Smooth muscle cell (in vitro differentiated cells): Measurements from ENCODE around the gene MMD. TPM values are rescaled to one million over a fixed set of nuclear protein-coding genes. Genes with fewer than 3 reads are reported as not detected.
A peak's percentile ranks its signal among the peaks of the same experiment; 100 is the strongest.
"Not testable (repeated sequence)": the region's sequence is repeated elsewhere in the genome, so short reads cannot be mapped to it uniquely, and the experiment has no call there.

Source experiments
- DNase-seq: peaks from one replicate; lab custom pipeline; 2025; ENCODE audit not compliant: unreplicated experiment; lab: John Stamatoyannopoulos, UW
- H2AFZ ChIP-seq: fragments of 200-600 bp; sonication (generic); 2 replicates; pipeline ENCODE4 v1.6.0; 2016; ENCODE audit warnings: antibody characterized with exemption, low read depth, mild to moderate bottlenecking
- H3F3A ChIP-seq: fragments of 200-600 bp; sonication (generic); 2 replicates; pipeline ENCODE4 v1.6.0; 2017; ENCODE audit warnings: antibody characterized with exemption, low read depth
- H3K27ac ChIP-seq: fragments of 200-600 bp; sonication (generic); 2 replicates; pipeline ENCODE4 v1.5.1; 2016; ENCODE audit warnings: low read depth, mild to moderate bottlenecking
- H3K27me3 ChIP-seq: fragments of 200-600 bp; sonication (generic); 2 replicates; pipeline ENCODE4 v1.6.1; 2016; ENCODE audit warnings: low read depth, mild to moderate bottlenecking
- H3K36me3 ChIP-seq: fragments of 200-600 bp; sonication (generic); 2 replicates; pipeline ENCODE4 v1.5.1; 2016; ENCODE audit warnings: low read depth
- H3K4me1 ChIP-seq: fragments of 200-600 bp; sonication (generic); 2 replicates; pipeline ENCODE4 v1.5.1; 2016; ENCODE audit warnings: low read depth
- H3K4me2 ChIP-seq: fragments of 200-600 bp; sonication (generic); 2 replicates; pipeline ENCODE4 v1.6.0; 2016; ENCODE audit warnings: mild to moderate bottlenecking
- H3K4me3 ChIP-seq: fragments of 200-600 bp; sonication (generic); 2 replicates; pipeline ENCODE4 v1.5.1; 2016; ENCODE audit warnings: mild to moderate bottlenecking
- H3K79me2 ChIP-seq: fragments of 200-600 bp; sonication (generic); 2 replicates; pipeline ENCODE4 v1.6.0; 2016; ENCODE audit warnings: low read depth, mild to moderate bottlenecking
- H3K9ac ChIP-seq: fragments of 200-600 bp; sonication (generic); 2 replicates; pipeline ENCODE4 v1.6.0; 2016; ENCODE audit warnings: low read depth
- H3K9me3 ChIP-seq: fragments of 200-600 bp; sonication (generic); replicated peaks from 2 replicates; pipeline ENCODE4 v1.5.1; 2016; ENCODE audit warnings: low read depth
- H4K20me1 ChIP-seq: fragments of 200-600 bp; sonication (generic); 2 replicates; pipeline ENCODE4 v1.6.0; 2016; ENCODE audit warnings: low read depth
- CTCF ChIP-seq: fragments of 200-600 bp; sonication (generic); IDR thresholded peaks from 2 replicates; pipeline ENCODE4 v1.5.1; 2017; ENCODE audit warnings: borderline replicate concordance, mild to moderate bottlenecking, antibody characterized with exemption; ENCODE audit not compliant: insufficient read depth, poor library complexity, severe bottlenecking
- WGBS: methylation state at CpG from one replicate; pipeline ENCODE4 v1.1.7; 2016; ENCODE audit warnings: low lambda C conversion rate; 5-methylcytosine and 5-hydroxymethylcytosine counted together
- polyA plus RNA-seq: library from polyadenylated mRNA; unstranded; fragments of >200 nt; fragmentation: Nextera tagmentation; extraction: Ambion mirVana; gene quantifications from 2 replicates; pipeline ENCODE4 v1.2.1, GENCODE V29; 2016
- total RNA-seq: library from RNA; depleted of rRNA; stranded (reverse); fragments of >200 nt; gene quantifications from 2 replicates; pipeline ENCODE4 v1.2.3, GENCODE V29; 2014

Gene MMD
- total and polyA plus RNA-seq, 2 experiments from 2014 or later: 18.0 to 19.6 TPM

GRCh38 chr17:55424893-55425540 lies 3.4 kb upstream of the MMD start:
- DNase-seq: no peak
- Histone ChIP-seq H4K20me1 (no peaks in the 10 kb centered on the region), H3K27ac (no peak overlapping the region), H3K9ac (no peak overlapping the region), H3K4me1 (peaks cover 6% of the 10 kb centered on the region), H3K9me3 (no peaks in the 10 kb centered on the region), H3F3A (no peaks in the 10 kb centered on the region), H2AFZ (no peak overlapping the region), H3K27me3 (no peaks in the 10 kb centered on the region), H3K36me3 (no peaks in the 10 kb centered on the region), H3K4me3 (no peak overlapping the region), H3K4me2 (no peak overlapping the region), H3K79me2 (peaks cover 5% of the 10 kb centered on the region)
- 75% methylated on average over 4 of the region's 4 CpGs for WGBS
- TF ChIP-seq CTCF: no peak

GRCh38 chr17:55423535-55423934 lies 1.9 kb upstream of the MMD start:
- H3K27ac ChIP-seq: no peak overlapping the region
- 84% methylated on average over 3 of the region's 3 CpGs for WGBS
- no peak overlapping the region for H3K9ac ChIP-seq
- H4K20me1 ChIP-seq: no peaks in the 10 kb centered on the region
- H2AFZ ChIP-seq: no peak overlapping the region
- no peaks in the 10 kb centered on the region for H3F3A ChIP-seq
- H3K9me3 ChIP-seq: no peaks in the 10 kb centered on the region
- no peak for TF ChIP-seq CTCF
- no peak overlapping the region for H3K4me3 ChIP-seq
- H3K4me1 ChIP-seq: peaks cover 10% of the 10 kb centered on the region
- H3K79me2 ChIP-seq: peaks cover 12% of the 10 kb centered on the region
- H3K4me2 ChIP-seq: no peak overlapping the region
- H3K27me3 ChIP-seq: no peaks in the 10 kb centered on the region
- DNase-seq: no peak
- H3K36me3 ChIP-seq: no peaks in the 10 kb centered on the region

GRCh38 chr17:55422828-55423164 lies 1.2 kb upstream of the MMD start:
- not testable (repeated sequence) for H3F3A ChIP-seq, H3K27ac ChIP-seq, H3K36me3 ChIP-seq, H3K4me2 ChIP-seq, H3K9me3 ChIP-seq, H3K27me3 ChIP-seq, H3K4me1 ChIP-seq, DNase-seq, H2AFZ ChIP-seq, H3K4me3 ChIP-seq, H4K20me1 ChIP-seq, H3K9ac ChIP-seq
- WGBS: 91% methylated on average over 6 of the region's 6 CpGs
- peaks cover 19% of the 10 kb centered on the region for H3K79me2 ChIP-seq

GRCh38 chr17:55420776-55421178 lies 858 bp downstream of the MMD start:
- TF ChIP-seq CTCF: no peak
- peaks cover 10% of the 10 kb centered on the region for H3K4me1 ChIP-seq
- 2% methylated on average over 21 of the region's 21 CpGs for WGBS
- H3K79me2 ChIP-seq: peaks cover 23% of the 10 kb centered on the region
- peaks cover 16% of the 10 kb centered on the region for H4K20me1 ChIP-seq
- H3K4me2 ChIP-seq: peak overlapping the region; percentile 93
- H3K36me3 ChIP-seq: no peaks in the 10 kb centered on the region
- no peaks in the 10 kb centered on the region for H3K27me3 ChIP-seq
- no peak for DNase-seq
- peak overlapping the region; percentile 97 for H2AFZ ChIP-seq
- H3F3A ChIP-seq: no peaks in the 10 kb centered on the region
- H3K9me3 ChIP-seq: no peaks in the 10 kb centered on the region
- H3K27ac ChIP-seq: no peak overlapping the region
- peak overlapping the region; percentile 92 for H3K4me3 ChIP-seq
- H3K9ac ChIP-seq: peak overlapping the region; percentile 79
